NCI-H524 treated with DMSO at 0.1 percent for 48 hours (cell line): ENCODE measurements around the gene CLDN9.
A peak's percentile ranks its signal among the peaks of the same experiment; 100 is the strongest.

Experiments used
- DNase-seq: peaks from one replicate; lab custom pipeline; 2025; lab: John Stamatoyannopoulos, UW

The CLDN9 gene

GRCh38 chr16:3012828-3013420, at the start of gene CLDN9:
Gene CLDN9, plus strand, starts transcription at chr16:3012923. Its CDS starts 440 bp downstream, at chr16:3013363.
- no peak for DNase-seq

GRCh38 chr16:2963074-2963722, 49.5 kb upstream of the CLDN9 start:
- no peak for DNase-seq

GRCh38 chr16:2963723-2964474, 48.8 kb upstream of the CLDN9 start, which contains the start of gene KREMEN2:
Gene KREMEN2, plus strand, starts transcription at chr16:2964275. Its CDS starts 246 bp downstream, at chr16:2964521.
- DNase-seq = peak; percentile 52

GRCh38 chr16:2964475-2965336, 48.0 kb upstream of the CLDN9 start:
- peak; percentile 52 for DNase-seq

- DNase-seq = no peak
Measured at GRCh38 chr16:2966043-2966807, 46.5 kb upstream of the CLDN9 start.

GRCh38 chr16:2966808-2967191, 45.9 kb upstream of the CLDN9 start:
- no peak for DNase-seq

- DNase-seq = no peak
Measured at GRCh38 chr16:2967211-2967631, 45.5 kb upstream of the CLDN9 start.

GRCh38 chr16:2967721-2968161, 45.0 kb upstream of the CLDN9 start:
- DNase-seq = no peak

- DNase-seq = no peak
Measured at GRCh38 chr16:2968368-2968737, 44.4 kb upstream of the CLDN9 start.

- peak; percentile 18 for DNase-seq
Measured at GRCh38 chr16:2968738-2969544, 43.8 kb upstream of the CLDN9 start, which contains the start of gene PAQR4. Gene PAQR4, plus strand, starts transcription at chr16:2969348. Its CDS starts 327 bp downstream, at chr16:2969675.

- DNase-seq = no peak
Measured at GRCh38 chr16:2969545-2970521, 42.9 kb upstream of the CLDN9 start.

GRCh38 chr16:2970563-2970962, 42.2 kb upstream of the CLDN9 start:
- DNase-seq = no peak

- no peak for DNase-seq
Measured at GRCh38 chr16:2971134-2971984, 41.4 kb upstream of the CLDN9 start.

- no peak for DNase-seq
Measured at GRCh38 chr16:2971985-2972784, 40.5 kb upstream of the CLDN9 start.

GRCh38 chr16:2973093-2973492, 39.6 kb upstream of the CLDN9 start:
- no peak for DNase-seq

- no peak for DNase-seq
Measured at GRCh38 chr16:2973605-2974318, 39.0 kb upstream of the CLDN9 start.
